ENCODE data around the gene CALD1. TPM values are rescaled to one million over a fixed set of nuclear protein-coding genes. Genes with fewer than 3 reads are reported as not detected.

Gene CALD1
- total RNA-seq, 1 donor, result 3,507 TPM

- H3K4me3 ChIP-seq (ENCODE audit: low read depth, low read length), result no peak overlapping the region
- DNase-seq (ENCODE audit: low read depth), result no peak
- TF ChIP-seq, protein P1, sequence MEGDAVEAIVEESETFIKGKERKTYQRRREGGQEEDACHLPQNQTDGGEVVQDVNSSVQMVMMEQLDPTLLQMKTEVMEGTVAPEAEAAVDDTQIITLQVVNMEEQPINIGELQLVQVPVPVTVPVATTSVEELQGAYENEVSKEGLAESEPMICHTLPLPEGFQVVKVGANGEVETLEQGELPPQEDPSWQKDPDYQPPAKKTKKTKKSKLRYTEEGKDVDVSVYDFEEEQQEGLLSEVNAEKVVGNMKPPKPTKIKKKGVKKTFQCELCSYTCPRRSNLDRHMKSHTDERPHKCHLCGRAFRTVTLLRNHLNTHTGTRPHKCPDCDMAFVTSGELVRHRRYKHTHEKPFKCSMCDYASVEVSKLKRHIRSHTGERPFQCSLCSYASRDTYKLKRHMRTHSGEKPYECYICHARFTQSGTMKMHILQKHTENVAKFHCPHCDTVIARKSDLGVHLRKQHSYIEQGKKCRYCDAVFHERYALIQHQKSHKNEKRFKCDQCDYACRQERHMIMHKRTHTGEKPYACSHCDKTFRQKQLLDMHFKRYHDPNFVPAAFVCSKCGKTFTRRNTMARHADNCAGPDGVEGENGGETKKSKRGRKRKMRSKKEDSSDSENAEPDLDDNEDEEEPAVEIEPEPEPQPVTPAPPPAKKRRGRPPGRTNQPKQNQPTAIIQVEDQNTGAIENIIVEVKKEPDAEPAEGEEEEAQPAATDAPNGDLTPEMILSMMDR (IDR thresholded peaks at IDR 0.05; ENCODE audit: insufficient read depth, low read depth, low read length), result no peak
Measured at GRCh38 chr7:134879815-134880475, 100.5 kb downstream of the CALD1 start.

GRCh38 chr7:134882481-134882880 is 103.0 kb downstream of the CALD1 start:
- TF ChIP-seq, protein P1 (IDR thresholded peaks at IDR 0.05; ENCODE audit: insufficient read depth, low read depth, low read length), result no peak
- no peak overlapping the region for H3K4me3 ChIP-seq (ENCODE audit: low read depth, low read length)
- DNase-seq (ENCODE audit: low read depth), result no peak

- DNase-seq (ENCODE audit: low read depth), result peak; percentile 95
- TF ChIP-seq, protein P1 (IDR thresholded peaks at IDR 0.05; ENCODE audit: insufficient read depth, low read depth, low read length), result no peak
- H3K4me3 ChIP-seq (ENCODE audit: low read depth, low read length), result no peak overlapping the region
Measured at GRCh38 chr7:134885967-134886352, 106.5 kb downstream of the CALD1 start.

GRCh38 chr7:134886353-134887057 is 107.1 kb downstream of the CALD1 start:
- peak overlapping the region; percentile 16 for H3K4me3 ChIP-seq (ENCODE audit: low read depth, low read length)
- DNase-seq (ENCODE audit: low read depth), result peak; percentile 88
- TF ChIP-seq, protein P1 (IDR thresholded peaks at IDR 0.05; ENCODE audit: insufficient read depth, low read depth, low read length), result no peak

DNA sequence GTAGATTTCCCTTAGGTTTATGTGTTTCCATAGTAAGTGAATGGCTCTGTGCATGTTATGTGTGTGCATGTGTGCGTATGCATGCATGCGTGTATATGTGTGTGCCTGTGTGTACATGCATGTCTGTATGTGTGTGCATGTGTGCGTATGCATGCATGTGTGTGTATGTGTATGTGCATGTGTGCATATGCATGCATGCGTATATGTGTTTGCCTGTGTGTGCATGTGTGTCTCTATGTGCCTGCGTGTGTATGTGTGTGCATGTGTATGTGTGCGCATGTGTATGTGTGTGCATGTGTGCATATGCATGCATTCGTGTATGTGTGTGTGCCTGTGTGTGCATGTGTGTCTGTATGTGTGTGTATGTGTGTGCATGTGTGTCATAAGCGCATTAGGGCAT is 108.1 kb downstream of the CALD1 start:
- H3K4me3 ChIP-seq (ENCODE audit: low read depth, low read length), result no peak overlapping the region
- DNase-seq (ENCODE audit: low read depth), result no peak
- TF ChIP-seq, protein P1 (IDR thresholded peaks at IDR 0.05; ENCODE audit: insufficient read depth, low read depth, low read length), result no peak

DNA sequence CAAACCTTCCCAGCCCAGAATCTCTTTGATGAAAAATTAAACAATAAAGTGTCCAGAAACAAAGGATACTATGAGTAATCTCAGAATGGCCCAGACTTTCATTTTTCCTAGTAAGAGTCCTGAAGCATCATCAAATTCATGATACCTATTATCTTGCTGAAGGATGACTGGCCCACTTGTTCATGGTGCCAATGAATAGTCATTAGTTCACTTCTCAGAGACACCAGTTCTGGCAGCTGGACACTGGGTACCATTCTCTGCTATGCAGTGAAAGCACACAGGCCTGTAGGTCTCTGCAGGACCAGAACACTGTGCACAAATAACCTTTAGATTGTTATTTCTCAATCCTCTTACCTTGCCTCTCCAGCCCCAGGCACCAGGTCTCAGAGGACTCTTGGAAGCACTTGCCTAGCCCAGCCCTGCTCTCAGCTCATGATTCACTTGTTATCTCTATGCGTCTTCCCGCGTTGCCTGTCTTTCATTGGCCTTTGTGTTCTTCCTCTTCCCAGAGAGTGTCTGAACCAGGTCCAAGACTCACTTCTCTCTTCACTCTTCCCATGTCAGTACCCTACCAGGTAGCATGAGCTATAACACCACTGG is 108.8 kb downstream of the CALD1 start:
- H3K4me3 ChIP-seq (ENCODE audit: low read depth, low read length), result no peak overlapping the region
- DNase-seq (ENCODE audit: low read depth), result no peak

More for the DNA sequence above, 108.8 kb downstream of the CALD1 start:
- TF ChIP-seq, protein P1 (IDR thresholded peaks at IDR 0.05; ENCODE audit: insufficient read depth, low read depth, low read length), result no peak

Measured in fibroblast of villous mesenchyme (primary cell).